Caco-2 (cell line): ENCODE results near the gene LRRTM4. TPM values are rescaled to one million over a fixed set of nuclear protein-coding genes. Genes with fewer than 3 reads are reported as not detected.

Experiments
- BruUV-seq: library from RNA; stranded (reverse); fragments of 400-500 nt; replicated peaks from 2 replicates; lab custom pipeline; 2021; lab: Mats Ljungman, UMichigan
- CTCF ChIA-PET: fragments of 300-600 bp; sonication (Branson Sonifier 250); formaldehyde crosslinking; loops from one replicate; lab custom pipeline; 2022; ENCODE audit warnings: antibody characterized with exemption; lab: Charles Lee
- POLR2A ChIA-PET: fragments of 300-600 bp; sonication (Branson Sonifier 250); formaldehyde crosslinking; loops from one replicate; lab custom pipeline; 2022; ENCODE audit warnings: antibody characterized with exemption; lab: Charles Lee
- DNase-seq, 2 experiments: peaks; one replicate each; pipeline versions ENCODE4 v3.0.0 to v3.0.0-alpha.2; 2020 to 2022
- H3K27me3 ChIP-seq: replicated peaks from 2 replicates; pipeline ENCODE4 v1.6.0; 2011; ENCODE audit warnings: low read length; ENCODE audit not compliant: control insufficient read depth, insufficient read depth
- H3K36me3 ChIP-seq: 2 replicates; pipeline ENCODE4 v1.5.1; 2011; ENCODE audit warnings: low read length; ENCODE audit not compliant: control insufficient read depth, insufficient read depth
- H3K4me1 ChIP-seq: fragments of 250-450 bp; sonication (Bioruptor Pico); 2 replicates; pipeline ENCODE4 v1.5.1; 2020; ENCODE audit warnings: mild to moderate bottlenecking
- H3K4me3 ChIP-seq: 2 replicates; pipeline ENCODE4 v1.5.1; 2011; ENCODE audit warnings: low read depth, mild to moderate bottlenecking, control low read depth, low read length
- H3K9me3 ChIP-seq: fragments of 250-450 bp; sonication (Bioruptor Pico); 2 replicates; pipeline ENCODE4 v1.5.1; 2020; ENCODE audit warnings: mild to moderate bottlenecking, moderate library complexity
- H3K27ac Mint-ChIP-seq: one replicate; pipeline ENCODE4 v1.8.0; 2022; ENCODE audit warnings: mixed read lengths; ENCODE audit not compliant: unreplicated experiment
- H3K27me3 Mint-ChIP-seq: one replicate; pipeline ENCODE4 v1.8.0; 2022; ENCODE audit warnings: mixed read lengths; ENCODE audit not compliant: insufficient read depth, unreplicated experiment
- H3K36me3 Mint-ChIP-seq: one replicate; pipeline ENCODE4 v1.8.0; 2022; ENCODE audit warnings: mild to moderate bottlenecking, mixed read lengths; ENCODE audit not compliant: insufficient read depth, unreplicated experiment
- H3K4me1 Mint-ChIP-seq: one replicate; pipeline ENCODE4 v1.8.0; 2022; ENCODE audit warnings: low read depth, mixed read lengths; ENCODE audit not compliant: unreplicated experiment
- H3K4me3 Mint-ChIP-seq: one replicate; pipeline ENCODE4 v1.8.0; 2022; ENCODE audit warnings: mild to moderate bottlenecking, moderate library complexity, mixed read lengths; ENCODE audit not compliant: unreplicated experiment
- H3K9me3 Mint-ChIP-seq: one replicate; pipeline ENCODE4 v1.8.0; 2022; ENCODE audit warnings: mixed read lengths; ENCODE audit not compliant: unreplicated experiment
- intact Hi-C: fragments of 100-400 bp; cut with micrococcal nuclease; formaldehyde crosslinking; loops from one replicate; pipeline ENCODE4 v1.10.0; 2022; ENCODE audit not compliant: unreplicated experiment
- total RNA-seq: library from RNA; stranded (reverse); gene quantifications from 2 replicates; pipeline ENCODE4 v1.2.3, GENCODE V29; 2022
- TF ChIP-seq, protein P1 (sequence below), 2 experiments: fragments of 200-600 bp in 1 of 2; IDR thresholded peaks; 1 replicate in 1 of 2; 2 replicates in 1 of 2; pipeline versions ENCODE4 v1.5.1 to v1.8.0; 2011 to 2022; ENCODE audit warnings: antibody characterized with exemption in 1 of 2, control low read depth in 1 of 2, inconsistent platforms in 1 of 2, low read depth in 1 of 2, low read length in 1 of 2, mild to moderate bottlenecking in 1 of 2, moderate library complexity in 1 of 2; ENCODE audit not compliant: insufficient read depth in 1 of 2, severe bottlenecking in 1 of 2, unreplicated experiment in 1 of 2

Gene LRRTM4
- total RNA-seq, 1 experiment from 2014 or later = 0.32 TPM

GRCh38 chr2:77336013-77336412 is 186.2 kb downstream of the LRRTM4 start:
- CTCF ChIA-PET = no interaction called here
- Histone ChIP-seq H3K36me3 (no peaks in the 10 kb centered on the region), H3K9me3 (no peaks in the 10 kb centered on the region), H3K27me3 (no peaks in the 10 kb centered on the region), H3K4me1 (no peaks in the 10 kb centered on the region), H3K4me3 (no peak overlapping the region)
- no peak for DNase-seq
- POLR2A ChIA-PET = no interaction called here
- Mint-ChIP-seq H3K9me3 (peaks cover 37% of the 10 kb centered on the region), H3K27ac (no peak overlapping the region), H3K4me3 (no peak overlapping the region), H3K36me3 (no peaks in the 10 kb centered on the region), H3K4me1 (no peaks in the 10 kb centered on the region), H3K27me3 (peaks cover 2% of the 10 kb centered on the region)
- no TSS peak for BruUV-seq
- TF ChIP-seq, protein P1, sequence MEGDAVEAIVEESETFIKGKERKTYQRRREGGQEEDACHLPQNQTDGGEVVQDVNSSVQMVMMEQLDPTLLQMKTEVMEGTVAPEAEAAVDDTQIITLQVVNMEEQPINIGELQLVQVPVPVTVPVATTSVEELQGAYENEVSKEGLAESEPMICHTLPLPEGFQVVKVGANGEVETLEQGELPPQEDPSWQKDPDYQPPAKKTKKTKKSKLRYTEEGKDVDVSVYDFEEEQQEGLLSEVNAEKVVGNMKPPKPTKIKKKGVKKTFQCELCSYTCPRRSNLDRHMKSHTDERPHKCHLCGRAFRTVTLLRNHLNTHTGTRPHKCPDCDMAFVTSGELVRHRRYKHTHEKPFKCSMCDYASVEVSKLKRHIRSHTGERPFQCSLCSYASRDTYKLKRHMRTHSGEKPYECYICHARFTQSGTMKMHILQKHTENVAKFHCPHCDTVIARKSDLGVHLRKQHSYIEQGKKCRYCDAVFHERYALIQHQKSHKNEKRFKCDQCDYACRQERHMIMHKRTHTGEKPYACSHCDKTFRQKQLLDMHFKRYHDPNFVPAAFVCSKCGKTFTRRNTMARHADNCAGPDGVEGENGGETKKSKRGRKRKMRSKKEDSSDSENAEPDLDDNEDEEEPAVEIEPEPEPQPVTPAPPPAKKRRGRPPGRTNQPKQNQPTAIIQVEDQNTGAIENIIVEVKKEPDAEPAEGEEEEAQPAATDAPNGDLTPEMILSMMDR (IDR thresholded peaks at IDR 0.05; ENCODE audit: insufficient read depth in 1 of 2, low read depth in 1 of 2, low read length in 1 of 2, severe bottlenecking in 1 of 2, unreplicated experiment in 1 of 2) = no peak
- intact Hi-C loops = no loop called here

- no peaks in the 10 kb centered on the region for H3K4me1 ChIP-seq
- Mint-ChIP-seq H3K4me1 (no peaks in the 10 kb centered on the region), H3K27me3 (peaks cover 15% of the 10 kb centered on the region), H3K9me3 (peaks cover 8% of the 10 kb centered on the region), H3K36me3 (no peaks in the 10 kb centered on the region), H3K4me3 (no peak overlapping the region), H3K27ac (no peak overlapping the region)
- no peak for DNase-seq
- no peaks in the 10 kb centered on the region for H3K9me3 ChIP-seq
- BruUV-seq = no TSS peak
- no peaks in the 10 kb centered on the region for H3K36me3 ChIP-seq
- no peaks in the 10 kb centered on the region for H3K27me3 ChIP-seq
- ChIA-PET POLR2A (no interaction called here), CTCF (no interaction called here)
- no peak overlapping the region for H3K4me3 ChIP-seq
- TF ChIP-seq, protein P1 (IDR thresholded peaks at IDR 0.05; ENCODE audit: insufficient read depth in 1 of 2, low read depth in 1 of 2, low read length in 1 of 2, severe bottlenecking in 1 of 2, unreplicated experiment in 1 of 2) = no peak
- intact Hi-C loops = loop anchor here (10.0 kb wide), 1 partner anchor 374 kb away; no protein-coding TSS in a partner anchor
Measured at GRCh38 chr2:77328134-77328931, 193.8 kb downstream of the LRRTM4 start.

- no peaks in the 10 kb centered on the region for H3K36me3 Mint-ChIP-seq
Measured at GRCh38 chr2:77325395-77325794, 196.8 kb downstream of the LRRTM4 start.

More at GRCh38 chr2:77325395-77325794, 196.8 kb downstream of the LRRTM4 start:
- no peaks in the 10 kb centered on the region for H3K27me3 ChIP-seq
- DNase-seq = no peak
- POLR2A ChIA-PET = no interaction called here
- Mint-ChIP-seq H3K27ac (no peak overlapping the region), H3K9me3 (no peaks in the 10 kb centered on the region), H3K4me1 (no peaks in the 10 kb centered on the region), H3K27me3 (peaks cover 13% of the 10 kb centered on the region), H3K4me3 (no peak overlapping the region)
- intact Hi-C loops = loop anchor here (10.0 kb wide), 1 partner anchor 371 kb away; no protein-coding TSS in a partner anchor
- BruUV-seq = no TSS peak
- no peaks in the 10 kb centered on the region for H3K36me3 ChIP-seq
- no peaks in the 10 kb centered on the region for H3K4me1 ChIP-seq
- TF ChIP-seq, protein P1 (IDR thresholded peaks at IDR 0.05; ENCODE audit: insufficient read depth in 1 of 2, low read depth in 1 of 2, low read length in 1 of 2, severe bottlenecking in 1 of 2, unreplicated experiment in 1 of 2) = no peak
- CTCF ChIA-PET = no interaction called here
- H3K9me3 ChIP-seq = no peaks in the 10 kb centered on the region
- H3K4me3 ChIP-seq = no peak overlapping the region
